Activated CD4-positive, CD25-positive, alpha-beta regulatory T cell treated with anti-CD3 and anti-CD28 coated beads, Interleukin-2, amount 50 U/mL, for 24 hours (primary cell): ENCODE results near the gene LPAR1.

Experiments
- ATAC-seq, 2 donors: fragments of 150-1000 bp; cut with Tn5 transposase; one replicate each; pipeline ENCODE4 v1.10.0; 2021; ENCODE audit warnings: mild to moderate bottlenecking in 1 of 2, moderate library complexity in 1 of 2

Gene LPAR1

GRCh38 chr9:110999379-110999778, 38.9 kb downstream of the LPAR1 start:
- no peak for ATAC-seq

GRCh38 chr9:110997847-110998246, 40.4 kb downstream of the LPAR1 start:
- ATAC-seq: no peak

- no peak for ATAC-seq
Measured at GRCh38 chr9:110996436-110997220, 41.6 kb downstream of the LPAR1 start.

GRCh38 chr9:110995420-110996340, 42.6 kb downstream of the LPAR1 start:
- ATAC-seq: no peak

GRCh38 chr9:110994771-110995241, 43.5 kb downstream of the LPAR1 start:
- no peak for ATAC-seq

GRCh38 chr9:110990481-110990880, 47.8 kb downstream of the LPAR1 start:
- no peak for ATAC-seq

GRCh38 chr9:110986529-110986928, 51.7 kb downstream of the LPAR1 start:
- no peak for ATAC-seq

GRCh38 chr9:110984890-110985437, 53.3 kb downstream of the LPAR1 start:
- ATAC-seq: no peak

- ATAC-seq: no peak
Measured at GRCh38 chr9:110980261-110980660, 58.0 kb downstream of the LPAR1 start.

- no peak for ATAC-seq
Measured at GRCh38 chr9:110979636-110980035, 58.6 kb downstream of the LPAR1 start.

GRCh38 chr9:110978516-110978915, 59.8 kb downstream of the LPAR1 start:
- ATAC-seq: no peak

GRCh38 chr9:110977259-110977709, 61.0 kb downstream of the LPAR1 start:
- ATAC-seq: no peak

GRCh38 chr9:110975969-110976368, 62.3 kb downstream of the LPAR1 start:
- no peak for ATAC-seq

- ATAC-seq: no peak
Measured at GRCh38 chr9:110975278-110975677, 63.0 kb downstream of the LPAR1 start.

- ATAC-seq: no peak
Measured at GRCh38 chr9:110971705-110972104, 66.6 kb downstream of the LPAR1 start.

GRCh38 chr9:110971234-110971633, 67.0 kb downstream of the LPAR1 start:
- ATAC-seq: no peak

- no peak for ATAC-seq
Measured at GRCh38 chr9:110969971-110970386, 68.3 kb downstream of the LPAR1 start.

- no peak for ATAC-seq
Measured at GRCh38 chr9:110968096-110968495, 70.2 kb downstream of the LPAR1 start.

- ATAC-seq: no peak
Measured at GRCh38 chr9:110967196-110967595, 71.1 kb downstream of the LPAR1 start.

GRCh38 chr9:110960288-110960687, 78.0 kb downstream of the LPAR1 start:
- no peak for ATAC-seq

- ATAC-seq: no peak
Measured at GRCh38 chr9:110958847-110959246, 79.4 kb downstream of the LPAR1 start.

- ATAC-seq: no peak
Measured at GRCh38 chr9:110954822-110955291, 83.4 kb downstream of the LPAR1 start.

GRCh38 chr9:110952540-110952859, 85.8 kb downstream of the LPAR1 start:
- ATAC-seq: no peak
